ENCODE data around the gene UBE2H.

DNA sequence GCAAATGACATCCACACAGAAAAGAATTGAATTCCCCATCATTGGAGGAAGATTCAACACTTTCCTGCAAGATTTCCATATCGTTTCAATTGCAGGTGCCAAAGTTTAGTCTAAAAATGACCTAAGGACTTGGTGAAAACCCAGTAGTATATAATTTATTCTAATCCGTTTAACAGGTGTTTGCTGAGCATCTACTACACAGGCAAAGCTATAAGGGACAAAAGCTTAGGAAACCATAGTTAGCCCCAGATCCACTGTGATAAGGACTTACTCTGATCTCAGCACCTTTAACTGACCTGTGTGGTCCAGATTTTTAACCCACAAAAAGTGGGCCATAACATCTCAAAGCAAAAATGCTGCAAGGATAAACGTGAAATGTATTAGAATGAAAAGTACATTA lies 19.1 kb downstream of the UBE2H start:
- TF ChIP-seq EP300 (IDR thresholded peaks at IDR 0.05; ENCODE audit: low read depth): no peak
- TF ChIP-seq, protein P1, sequence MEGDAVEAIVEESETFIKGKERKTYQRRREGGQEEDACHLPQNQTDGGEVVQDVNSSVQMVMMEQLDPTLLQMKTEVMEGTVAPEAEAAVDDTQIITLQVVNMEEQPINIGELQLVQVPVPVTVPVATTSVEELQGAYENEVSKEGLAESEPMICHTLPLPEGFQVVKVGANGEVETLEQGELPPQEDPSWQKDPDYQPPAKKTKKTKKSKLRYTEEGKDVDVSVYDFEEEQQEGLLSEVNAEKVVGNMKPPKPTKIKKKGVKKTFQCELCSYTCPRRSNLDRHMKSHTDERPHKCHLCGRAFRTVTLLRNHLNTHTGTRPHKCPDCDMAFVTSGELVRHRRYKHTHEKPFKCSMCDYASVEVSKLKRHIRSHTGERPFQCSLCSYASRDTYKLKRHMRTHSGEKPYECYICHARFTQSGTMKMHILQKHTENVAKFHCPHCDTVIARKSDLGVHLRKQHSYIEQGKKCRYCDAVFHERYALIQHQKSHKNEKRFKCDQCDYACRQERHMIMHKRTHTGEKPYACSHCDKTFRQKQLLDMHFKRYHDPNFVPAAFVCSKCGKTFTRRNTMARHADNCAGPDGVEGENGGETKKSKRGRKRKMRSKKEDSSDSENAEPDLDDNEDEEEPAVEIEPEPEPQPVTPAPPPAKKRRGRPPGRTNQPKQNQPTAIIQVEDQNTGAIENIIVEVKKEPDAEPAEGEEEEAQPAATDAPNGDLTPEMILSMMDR (IDR thresholded peaks at IDR 0.05): no peak
- TF ChIP-seq POLR2A (IDR thresholded peaks at IDR 0.05): no peak
- TF ChIP-seq POLR2AphosphoS5 (IDR thresholded peaks at IDR 0.05): no peak
